NCI-H524 (cell line): Measurements from ENCODE around the gene ZNF343.
"Not testable (repeated sequence)": the region's sequence is repeated elsewhere in the genome, so short reads cannot be mapped to it uniquely, and the experiment has no call there.

ENCODE experiments used
- DNase-seq, 2 experiments: peaks; one replicate each; lab custom pipeline; 2025; lab: John Stamatoyannopoulos, UW

The ZNF343 gene

DNA sequence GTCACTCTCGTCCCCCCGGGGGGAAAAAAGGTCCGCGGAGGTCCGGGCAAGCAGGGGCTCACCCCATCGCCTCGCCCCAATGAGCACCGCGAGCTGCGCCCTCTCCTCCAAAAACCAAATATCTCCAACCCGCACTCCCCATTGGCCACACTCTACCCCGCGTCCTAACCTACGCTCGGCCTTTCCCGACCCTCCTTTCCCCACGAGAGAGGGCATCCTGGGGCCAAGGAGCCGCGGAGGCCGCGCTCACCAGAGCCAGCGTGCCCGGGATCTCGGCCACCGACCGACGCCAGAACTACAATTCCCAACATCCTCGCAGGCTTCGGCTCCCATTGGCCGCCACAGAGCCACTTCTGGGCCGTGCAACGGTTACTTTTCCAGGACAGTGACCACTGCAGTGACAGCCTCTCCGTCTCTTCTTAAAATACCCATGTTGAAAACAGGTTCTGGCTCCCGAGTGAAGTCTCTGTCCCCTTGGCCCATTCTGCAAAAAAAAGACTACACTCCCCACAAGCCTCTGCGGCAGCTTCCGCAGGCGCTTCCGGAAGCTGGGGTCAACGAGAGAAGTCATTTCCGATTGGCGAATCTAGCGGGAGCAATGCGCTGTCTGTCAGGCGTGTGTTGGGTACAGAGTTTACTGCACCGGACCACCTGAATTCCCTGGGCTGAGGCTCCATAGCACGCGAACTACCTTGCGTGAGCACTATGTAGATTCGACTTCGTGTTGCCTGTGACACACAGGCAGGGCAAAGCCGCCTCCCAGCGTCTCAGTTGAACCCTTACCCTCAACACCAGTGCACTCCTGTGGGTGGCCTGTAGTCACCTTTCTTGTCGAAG is at the start of gene ZNF343:
TSS of gene ZNF343 (minus strand) at position 285 of the 837 bp plus-strand sequence. CDS start 15,020 bp downstream, outside the sequence.
- peak; percentile 58 to 79 for DNase-seq

DNA sequence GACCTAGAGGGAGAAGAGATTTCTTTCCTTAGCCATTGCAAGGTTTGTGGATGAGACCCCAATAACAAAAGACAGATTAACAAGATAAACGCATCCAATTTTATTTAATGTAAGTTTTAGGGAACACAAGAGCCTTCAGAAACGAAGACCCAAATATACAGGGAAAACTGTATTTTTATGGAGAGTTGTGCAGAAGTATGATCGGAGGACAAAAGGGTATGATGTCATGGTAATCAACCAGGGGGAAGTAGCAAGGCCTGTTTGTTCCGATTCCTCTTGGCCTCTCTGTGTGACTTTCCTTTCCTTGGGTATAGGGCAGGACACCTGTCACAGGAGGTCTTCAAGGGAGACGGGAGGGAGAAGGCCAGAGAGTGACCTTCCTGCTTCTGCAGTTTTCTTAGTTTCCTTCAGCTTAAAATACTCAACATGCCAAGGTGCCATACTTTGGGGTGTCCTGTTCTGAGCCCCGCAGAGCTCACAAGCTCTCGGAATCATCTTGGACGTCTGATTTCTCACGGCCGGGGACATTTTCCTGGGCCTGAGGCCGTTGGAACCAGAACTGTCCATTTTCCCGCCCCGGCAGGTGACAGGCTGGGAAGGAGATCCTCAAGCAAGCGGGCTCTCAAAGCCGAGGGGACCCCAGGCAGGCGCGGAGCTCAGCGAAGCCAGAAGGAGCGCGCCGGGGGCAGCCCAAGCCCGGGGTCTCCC is 49.3 kb upstream of the ZNF343 start:
- DNase-seq, result no peak

DNA sequence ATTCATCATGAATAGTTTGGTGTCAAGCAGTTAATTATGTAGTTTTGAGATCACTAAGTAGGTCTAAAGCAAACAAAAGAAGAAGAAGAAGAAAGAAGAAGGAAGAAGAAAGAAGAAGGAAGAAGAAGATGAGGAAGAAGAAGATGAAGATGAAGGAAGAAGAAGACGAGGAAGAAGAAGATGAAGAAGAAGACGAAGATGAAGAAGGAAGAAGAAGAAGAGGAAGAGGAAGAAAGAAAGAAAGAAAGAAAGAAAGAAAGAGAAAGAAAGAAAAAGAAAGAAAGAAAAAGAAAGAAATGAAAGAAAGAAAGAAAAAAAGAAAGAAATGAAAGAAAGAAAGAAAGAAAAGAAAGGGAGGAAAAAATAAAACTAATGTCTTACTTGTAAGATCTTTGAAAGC is 36.9 kb upstream of the ZNF343 start:
- DNase-seq, result no peak

DNA sequence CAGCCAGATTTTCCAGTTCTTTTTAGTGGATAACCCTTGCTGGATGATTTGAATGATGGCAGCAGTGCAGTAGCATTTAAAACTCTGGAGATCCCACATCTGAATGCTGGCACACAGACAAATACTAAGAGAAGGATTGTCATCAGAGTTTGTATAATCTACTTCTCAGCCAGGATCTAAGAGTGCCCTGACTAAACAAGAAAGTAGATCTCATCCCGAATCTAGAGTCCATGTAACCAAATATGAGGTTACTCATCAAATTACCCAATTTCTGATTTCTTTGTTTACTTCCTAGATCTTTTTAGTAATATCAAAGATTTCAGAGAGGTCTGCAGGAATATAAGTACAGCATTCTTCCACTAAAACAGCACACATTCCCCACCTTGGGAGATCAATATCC is 35.5 kb upstream of the ZNF343 start:
- DNase-seq, result no peak

DNA sequence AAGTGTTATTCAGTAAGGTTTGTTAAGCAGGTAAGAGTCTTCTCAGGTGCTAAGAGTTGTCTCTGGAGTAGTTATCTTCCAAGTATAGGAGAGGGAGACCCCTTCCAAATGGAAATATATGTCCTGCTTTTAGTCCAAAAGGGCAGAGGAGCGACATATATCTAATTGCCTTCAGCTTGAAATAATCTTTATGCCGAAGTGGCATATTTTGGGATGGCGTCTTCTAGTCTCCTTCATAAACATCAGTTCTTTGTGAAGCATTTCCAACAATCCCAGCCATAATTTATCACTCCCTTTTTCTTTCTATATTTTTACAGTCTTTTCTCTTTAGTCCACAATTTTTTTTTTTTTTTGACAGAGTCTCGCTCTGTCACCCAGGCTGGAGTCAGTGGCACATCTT is 33.6 kb upstream of the ZNF343 start:
- DNase-seq, result no peak

DNA sequence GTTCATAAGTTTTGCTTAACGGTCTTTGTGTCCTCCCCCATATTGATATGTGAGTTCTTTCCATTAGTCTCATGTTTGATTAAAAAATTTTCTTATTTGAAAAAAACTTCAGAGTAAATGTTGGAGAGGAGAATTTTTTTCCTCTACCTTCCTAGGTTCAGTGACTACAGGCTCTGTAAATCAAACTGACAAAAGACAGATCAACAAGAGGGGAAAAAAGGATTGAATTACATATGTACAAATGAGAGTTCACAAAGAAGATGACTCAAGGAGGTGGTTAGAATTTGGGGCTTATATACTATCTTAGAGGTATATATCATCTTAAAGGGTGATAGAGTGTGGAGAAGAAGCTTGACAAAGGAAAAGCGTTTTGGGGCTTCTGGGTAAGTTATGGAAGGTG is 33.2 kb upstream of the ZNF343 start:
- no peak for DNase-seq

DNA sequence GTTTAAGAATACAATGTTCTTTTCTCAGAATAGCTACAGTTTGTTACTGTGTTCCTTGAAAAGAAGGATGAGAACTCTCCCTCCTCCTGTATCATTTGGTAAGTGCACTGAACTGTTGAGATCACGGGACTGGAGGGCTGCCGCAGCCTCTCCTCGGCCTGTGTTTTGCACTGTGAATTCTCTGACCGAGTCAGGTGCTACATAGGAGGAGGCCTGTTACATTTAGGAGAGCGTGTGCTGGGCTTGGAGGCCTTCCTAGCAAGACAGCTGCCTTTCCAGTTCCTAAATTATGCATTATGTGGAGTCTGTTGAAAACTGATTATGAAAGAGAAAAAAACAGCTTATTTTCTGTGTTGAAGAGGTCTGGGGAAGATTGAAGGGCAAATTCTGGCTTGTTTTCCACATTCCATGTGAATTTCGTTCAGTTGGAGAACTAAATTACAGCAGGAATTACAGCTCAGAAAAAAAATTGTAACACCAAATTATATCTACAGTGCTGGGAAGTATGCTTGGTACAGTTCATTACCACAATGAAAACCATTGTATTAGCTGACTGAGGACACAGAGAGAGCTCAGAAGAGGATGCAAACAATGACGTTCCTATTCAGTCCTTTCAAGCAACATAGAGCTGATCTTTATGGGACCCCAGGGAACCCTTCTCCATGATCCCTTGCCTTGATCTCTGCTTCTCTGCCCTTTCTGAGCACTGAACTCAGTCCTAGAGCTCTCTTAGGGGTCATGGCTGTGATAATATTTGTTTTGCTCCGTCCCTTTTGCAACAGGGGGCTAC is 30.4 kb upstream of the ZNF343 start:
- DNase-seq, result no peak

DNA sequence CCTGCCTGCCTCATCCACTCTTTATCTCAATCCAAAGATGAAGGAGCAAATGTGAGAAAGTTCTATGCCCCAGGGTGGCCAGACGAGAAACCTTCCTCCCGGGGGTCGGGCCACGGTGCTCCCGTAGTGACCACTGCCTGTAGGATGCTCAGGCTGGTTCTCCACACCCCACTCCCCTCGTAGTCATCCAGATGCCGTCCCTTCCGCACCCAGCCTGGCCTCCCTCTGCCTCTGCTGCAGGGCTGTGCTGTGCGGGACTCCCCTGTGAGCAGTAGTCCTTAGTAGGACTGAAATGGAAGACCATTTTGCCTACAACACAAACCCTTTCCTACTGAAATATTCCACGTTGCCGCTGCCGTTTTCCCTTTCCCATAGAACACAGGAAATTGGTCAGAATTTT is 29.6 kb upstream of the ZNF343 start:
- DNase-seq, result no peak

DNA sequence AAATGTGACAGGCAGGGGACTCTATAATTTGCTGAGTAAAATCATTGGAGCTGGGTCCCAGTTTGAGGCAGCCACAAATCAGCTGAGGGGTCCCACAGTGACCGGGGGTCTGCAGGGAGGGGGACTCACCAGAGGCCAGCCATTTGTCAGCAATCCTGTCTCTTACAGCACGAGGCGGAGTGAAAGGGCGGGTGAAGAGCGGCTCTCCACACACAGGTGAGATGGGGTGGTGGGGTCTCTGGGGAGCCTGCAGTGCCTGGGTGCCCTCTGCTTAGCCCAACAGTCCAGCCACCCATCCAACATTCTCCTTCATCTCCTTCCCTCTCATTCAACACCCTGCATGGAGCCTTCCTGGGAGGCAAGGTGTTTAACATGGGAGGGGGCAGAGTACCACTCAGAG is 28.4 kb upstream of the ZNF343 start:
- no peak for DNase-seq

DNA sequence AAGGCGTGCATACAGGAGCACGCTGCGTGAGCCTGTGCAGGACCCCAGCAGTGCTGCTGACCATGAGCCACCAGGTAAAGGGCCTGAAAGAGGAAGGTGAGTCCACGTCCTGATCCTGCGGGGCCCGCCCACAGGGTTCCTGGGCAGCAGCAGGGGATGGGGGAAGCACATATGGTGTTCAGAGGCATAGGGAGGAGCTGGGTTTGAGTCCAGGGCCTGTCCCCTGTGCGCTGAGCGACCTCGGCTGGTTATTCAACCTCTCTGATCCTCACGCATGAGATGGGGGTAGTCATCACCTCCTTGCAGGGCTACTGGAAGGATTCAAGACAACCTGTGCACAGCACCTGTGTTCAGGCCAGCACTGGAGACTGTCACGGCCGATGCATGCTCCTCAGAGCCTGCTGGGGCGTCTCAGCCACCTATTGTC is 27.9 kb upstream of the ZNF343 start, which contains the start of gene TMC2:
TSS of gene TMC2 (plus strand) at position 14 of the 427 bp plus-strand sequence. CDS start at position 63, 49 bp downstream.
- no peak for DNase-seq

DNA sequence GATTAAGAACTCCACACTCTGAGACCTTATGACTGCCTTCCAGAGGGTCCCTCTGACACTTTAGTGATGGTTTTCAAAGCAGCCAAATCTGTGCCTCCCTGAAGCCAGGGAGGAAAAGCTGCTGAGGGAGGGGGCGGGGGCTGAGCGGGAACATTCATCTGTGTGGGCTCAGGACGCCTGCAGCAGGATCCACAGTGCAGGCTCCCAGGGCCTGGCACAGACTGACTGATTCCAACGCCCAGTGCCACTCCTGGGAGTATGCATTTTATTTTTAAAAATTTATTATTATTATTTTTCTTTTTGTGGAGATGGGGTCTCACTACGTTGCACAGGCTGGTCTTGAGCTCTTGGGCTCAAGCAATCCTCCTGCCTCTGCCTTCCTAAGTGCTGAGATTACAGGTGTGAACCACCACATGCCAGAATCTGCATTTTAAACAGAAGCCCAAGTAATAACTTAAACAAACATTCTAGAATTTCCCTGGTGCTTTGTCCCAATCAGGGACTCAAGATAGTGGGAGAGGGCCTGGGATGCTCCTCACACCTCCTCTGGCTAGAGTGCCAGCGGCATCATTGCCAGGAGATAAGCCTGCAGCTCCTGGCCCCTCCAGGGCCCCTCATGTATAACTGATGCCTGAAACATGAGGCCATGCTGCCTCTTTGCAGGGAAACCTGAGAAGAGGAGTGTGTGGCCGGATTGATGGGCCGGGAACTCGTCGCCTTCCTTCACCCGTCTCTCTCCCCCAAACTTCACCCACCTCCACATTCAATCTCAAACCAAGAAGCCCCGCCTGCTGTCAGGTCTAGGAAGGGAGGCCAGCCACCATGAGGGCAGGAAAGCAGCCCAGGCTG is 27.2 kb upstream of the ZNF343 start:
- no peak for DNase-seq

DNA sequence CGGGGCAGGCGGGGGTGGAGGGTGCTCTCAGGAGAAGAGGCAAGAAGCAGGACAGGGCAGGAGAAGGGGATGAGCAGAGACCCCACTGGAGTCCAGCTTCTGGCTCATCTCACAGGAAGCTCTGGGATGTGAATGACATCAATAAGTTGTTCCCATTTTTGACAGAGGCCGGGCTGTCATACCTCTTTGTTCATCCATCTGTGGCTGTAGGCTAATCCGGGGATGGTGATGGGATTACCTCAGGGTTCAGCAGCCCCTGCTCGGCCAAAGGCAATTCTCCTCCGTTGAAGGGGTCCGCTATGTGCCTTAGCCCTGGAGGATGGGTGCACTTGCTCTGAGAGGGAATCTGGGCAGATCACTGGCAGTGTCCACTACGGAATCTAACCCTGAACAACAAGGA is 24.4 kb upstream of the ZNF343 start:
- DNase-seq, result no peak

DNA sequence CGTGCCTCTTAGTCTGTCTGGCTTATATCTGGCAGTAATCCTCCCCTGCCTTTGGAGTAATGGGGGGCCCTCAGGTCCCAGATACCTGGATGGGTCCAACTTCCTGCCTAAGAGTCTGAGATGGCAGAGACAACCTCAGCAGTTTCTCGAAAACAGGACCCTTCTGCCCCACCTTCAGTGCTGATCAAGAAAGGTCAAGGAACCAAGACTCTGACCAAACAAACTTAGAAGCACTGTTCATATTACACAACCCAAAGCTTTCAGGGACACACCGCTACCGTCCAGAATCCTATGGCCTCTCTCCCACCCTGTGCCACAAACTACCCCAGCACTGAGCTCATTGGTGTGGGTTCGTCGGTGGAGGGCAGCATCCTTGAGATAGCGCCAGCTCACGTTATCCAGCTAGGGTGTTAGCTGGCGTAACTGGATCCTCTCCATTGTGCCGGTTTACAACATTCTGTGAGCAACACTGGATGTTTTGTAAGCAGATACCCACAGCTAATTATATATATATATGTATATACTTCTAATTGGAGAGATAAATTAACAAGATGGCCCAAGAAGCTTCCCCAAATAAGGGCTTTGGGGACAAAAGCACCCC is 20.1 kb upstream of the ZNF343 start:
- no peak for DNase-seq

DNA sequence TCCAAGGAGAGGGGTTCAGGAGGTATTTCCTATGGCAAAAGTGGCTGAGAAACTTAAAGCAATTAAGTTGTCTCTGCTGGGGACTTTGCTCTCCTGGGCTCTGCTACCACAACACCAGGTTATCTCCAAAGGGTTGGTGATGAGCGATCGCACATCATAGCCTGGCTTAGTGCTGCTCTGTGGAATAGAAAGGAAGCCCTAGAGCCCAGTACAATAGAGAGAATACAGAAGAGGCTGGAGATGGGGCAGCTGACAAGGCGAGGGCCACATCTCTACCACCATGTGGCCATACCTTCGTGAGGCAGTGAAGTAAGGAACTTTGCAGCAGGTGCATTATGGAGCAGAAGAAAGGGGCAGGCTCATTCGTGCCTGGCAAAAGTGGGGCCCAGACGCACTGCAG is 19.0 kb upstream of the ZNF343 start:
- DNase-seq, result no peak

DNA sequence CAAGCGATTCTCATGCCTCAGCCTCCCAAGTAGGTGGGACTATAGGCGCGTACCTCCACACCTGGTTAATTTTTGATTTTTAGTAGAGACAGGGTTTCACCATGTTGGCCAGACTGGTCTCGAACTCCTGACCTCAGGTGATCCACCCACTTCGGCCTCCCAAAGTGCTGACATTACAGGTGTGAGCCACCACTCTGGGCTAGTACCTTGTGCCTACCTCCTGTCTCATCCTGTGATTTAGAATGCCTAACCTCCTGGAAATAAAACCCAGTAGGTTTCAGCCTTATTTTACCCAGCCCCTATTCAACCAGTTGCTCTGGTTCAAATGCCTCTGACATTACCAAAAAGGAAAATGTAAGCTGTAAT is 17.5 kb upstream of the ZNF343 start:
- DNase-seq, result not testable (repeated sequence)

DNA sequence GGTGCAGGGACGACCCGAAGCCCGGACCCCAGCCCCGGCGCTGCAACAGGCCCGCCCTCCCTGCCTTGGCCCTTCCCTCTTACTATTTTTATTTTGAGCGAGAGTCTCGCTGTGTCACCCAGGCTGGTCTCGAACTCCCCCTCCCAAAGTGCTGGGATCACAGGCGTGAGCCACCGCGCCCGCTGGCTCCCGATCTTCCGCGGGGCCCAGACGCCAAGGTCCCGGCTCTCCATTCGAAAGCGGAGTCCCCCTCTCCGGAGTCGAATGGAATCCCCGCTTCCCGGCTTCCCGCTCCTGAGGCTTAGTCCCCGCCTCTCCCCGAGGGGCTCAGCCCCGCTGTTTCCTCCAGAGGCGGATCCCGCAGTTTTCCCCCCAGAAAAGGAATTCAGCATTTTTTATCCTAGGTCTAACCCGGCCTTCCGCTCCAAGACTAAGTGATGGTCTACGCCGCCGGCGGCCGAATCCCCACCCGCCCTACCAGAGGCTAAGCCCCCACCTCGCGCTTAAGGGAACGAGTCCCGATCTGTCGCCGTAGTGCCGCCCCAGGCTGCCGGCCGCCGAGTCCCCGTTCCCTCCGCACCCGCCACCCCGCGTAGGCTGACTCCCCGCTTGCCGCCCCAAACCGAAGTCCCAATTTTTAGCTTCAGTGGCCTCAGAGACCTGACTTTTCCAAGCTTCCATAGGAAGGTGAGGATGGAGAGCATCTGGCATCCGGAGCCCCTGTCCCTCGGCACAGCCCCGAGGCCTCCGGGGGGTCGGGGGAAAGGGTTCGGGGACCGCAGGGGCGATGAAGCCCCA is 16.2 kb upstream of the ZNF343 start:
- DNase-seq, result peak; percentile 51 to 53

DNA sequence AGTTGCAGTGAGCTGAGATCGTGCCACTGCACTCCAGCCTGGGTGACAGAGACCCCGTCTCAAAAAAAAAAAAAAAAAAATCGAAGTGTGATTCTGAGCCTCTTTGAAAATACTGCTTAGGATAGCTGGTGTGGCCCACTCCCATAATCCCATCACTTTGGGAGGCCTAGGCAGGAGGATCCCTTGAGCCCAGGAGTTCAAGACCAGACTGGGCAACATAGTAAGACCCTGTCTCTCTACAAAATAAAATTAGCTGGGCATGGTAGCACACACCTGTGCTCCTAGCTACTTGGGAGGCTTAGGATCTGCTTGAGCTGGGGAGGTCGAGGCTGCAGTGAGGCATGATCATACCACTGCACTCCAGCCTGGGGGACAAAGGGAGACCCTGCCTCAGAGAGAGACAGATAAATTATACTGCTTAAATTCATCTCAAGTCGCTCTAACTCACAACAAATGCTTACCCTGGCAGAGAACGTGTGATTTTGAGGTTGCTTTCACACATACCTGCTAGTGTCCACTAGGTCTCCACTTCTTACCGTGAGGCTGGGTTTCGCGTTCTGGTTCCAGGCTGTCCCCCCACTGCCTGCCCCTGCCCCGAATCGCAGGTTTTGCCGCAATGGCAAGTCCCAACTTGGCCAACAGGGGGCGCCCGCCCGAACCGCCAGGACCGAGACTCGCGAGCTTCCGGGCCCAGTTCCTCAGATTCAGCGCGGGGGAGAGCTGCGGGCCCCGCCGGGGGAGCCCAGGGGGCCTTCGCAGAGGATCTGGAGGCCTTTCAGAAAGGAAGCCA is 15.4 kb upstream of the ZNF343 start:
- DNase-seq, result peak; percentile 53 to 76

DNA sequence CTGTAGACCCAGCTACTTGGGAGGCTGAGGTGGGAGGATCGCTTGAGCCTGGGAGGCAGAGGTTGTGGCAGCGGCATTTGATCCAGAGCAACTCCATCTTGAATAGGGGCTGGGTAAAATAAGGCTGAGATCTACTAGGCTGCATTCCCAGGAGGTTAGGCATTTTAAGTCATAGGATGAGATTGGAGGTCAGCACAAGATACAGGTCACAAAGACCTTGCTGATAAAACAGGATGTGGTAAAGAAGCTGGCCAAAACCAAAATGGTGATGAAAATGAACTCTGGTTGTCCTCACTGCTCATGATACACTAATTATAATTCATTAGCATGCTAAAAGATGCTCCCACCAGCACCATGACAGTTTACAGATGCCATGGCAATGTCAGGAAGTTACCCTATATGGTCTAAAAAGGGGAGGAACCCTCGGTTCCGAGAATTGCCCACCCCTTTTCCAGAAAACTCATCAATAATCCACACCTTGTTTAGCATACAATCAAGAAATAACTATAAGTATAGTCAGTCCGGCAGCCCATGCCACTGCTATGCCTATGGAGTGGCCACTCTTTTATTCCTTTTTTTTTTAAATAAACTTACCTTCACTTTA is 14.2 kb upstream of the ZNF343 start:
- not testable (repeated sequence) for DNase-seq
